Amygdala (tissue), 56 donors: ENCODE data around the gene SLC35F2.
A peak's percentile ranks its signal among the peaks of the same experiment; 100 is the strongest.
"Not testable (repeated sequence)": the region's sequence is repeated elsewhere in the genome, so short reads cannot be mapped to it uniquely, and the experiment has no call there.

ENCODE experiments used
- DNase-seq, 56 donors: peaks; one replicate each; lab custom pipeline; 2025; lab: John Stamatoyannopoulos, UW

The SLC35F2 gene, protein sequence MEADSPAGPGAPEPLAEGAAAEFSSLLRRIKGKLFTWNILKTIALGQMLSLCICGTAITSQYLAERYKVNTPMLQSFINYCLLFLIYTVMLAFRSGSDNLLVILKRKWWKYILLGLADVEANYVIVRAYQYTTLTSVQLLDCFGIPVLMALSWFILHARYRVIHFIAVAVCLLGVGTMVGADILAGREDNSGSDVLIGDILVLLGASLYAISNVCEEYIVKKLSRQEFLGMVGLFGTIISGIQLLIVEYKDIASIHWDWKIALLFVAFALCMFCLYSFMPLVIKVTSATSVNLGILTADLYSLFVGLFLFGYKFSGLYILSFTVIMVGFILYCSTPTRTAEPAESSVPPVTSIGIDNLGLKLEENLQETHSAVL

DNA sequence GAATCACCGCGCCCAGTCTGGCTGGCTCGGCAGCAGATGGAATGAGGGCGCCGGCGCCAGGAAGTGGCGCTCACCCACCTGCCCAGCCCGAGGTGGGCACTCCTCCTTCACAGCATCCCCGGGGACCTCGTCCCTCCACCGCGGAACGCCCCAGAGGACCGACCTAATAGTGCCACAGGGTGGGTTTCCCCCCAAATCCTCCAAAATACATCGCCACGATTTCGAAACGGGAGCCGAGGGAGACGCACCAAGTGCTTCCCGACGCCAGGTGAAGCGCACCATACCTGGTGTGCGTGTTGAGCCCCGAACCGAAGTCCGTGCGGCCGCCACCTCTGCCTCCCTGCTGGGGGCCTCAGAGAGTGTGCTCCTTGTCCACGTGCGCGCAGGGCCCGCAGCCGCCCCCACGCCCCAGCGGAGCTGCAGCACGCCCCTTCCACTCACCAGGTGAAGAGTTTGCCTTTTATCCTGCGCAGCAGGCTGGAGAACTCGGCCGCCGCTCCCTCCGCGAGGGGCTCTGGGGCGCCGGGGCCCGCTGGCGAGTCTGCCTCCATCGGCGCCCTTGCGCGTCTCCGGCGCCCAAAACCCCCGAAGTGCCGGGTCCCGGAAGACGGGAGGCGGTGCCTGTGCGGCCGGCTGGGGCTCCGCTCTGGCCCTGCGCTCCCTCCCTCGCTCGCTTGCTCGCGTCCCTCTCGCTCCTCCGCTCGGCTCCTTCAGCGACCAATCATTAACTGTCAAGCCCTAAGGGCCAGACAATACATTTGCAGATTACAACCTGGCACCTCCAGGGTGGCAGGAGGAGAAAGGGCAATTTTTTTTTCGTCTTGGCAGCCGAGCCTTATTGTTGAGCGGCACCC is at the start of gene SLC35F2:
TSS of gene SLC35F2 (minus strand) at position 571 of the 854 bp plus-strand sequence. CDS start at position 551, 20 bp downstream.
- peak in 22 of 56 donors; percentile 4 to 49 (median 14) for DNase-seq

DNA sequence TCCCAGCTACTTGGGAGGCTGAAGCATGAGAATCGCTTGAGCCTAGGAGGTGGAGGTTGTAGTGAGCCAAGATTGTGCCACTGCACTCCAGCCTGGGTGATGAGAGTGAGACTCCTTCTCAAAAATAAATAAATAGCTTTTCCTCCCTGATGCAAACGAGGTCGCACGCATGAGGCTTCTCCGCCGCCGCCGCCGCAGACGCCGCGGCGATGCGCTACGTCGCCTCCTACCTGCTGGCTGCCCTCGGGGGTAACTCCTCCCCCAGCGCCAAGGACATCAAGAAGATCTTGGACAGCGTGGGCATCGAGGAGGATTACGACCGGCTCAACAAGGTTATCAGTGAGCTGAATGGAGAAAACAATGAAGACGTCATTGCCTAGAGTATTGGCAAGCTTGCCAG is 49.6 kb upstream of the SLC35F2 start:
- no peak for DNase-seq

DNA sequence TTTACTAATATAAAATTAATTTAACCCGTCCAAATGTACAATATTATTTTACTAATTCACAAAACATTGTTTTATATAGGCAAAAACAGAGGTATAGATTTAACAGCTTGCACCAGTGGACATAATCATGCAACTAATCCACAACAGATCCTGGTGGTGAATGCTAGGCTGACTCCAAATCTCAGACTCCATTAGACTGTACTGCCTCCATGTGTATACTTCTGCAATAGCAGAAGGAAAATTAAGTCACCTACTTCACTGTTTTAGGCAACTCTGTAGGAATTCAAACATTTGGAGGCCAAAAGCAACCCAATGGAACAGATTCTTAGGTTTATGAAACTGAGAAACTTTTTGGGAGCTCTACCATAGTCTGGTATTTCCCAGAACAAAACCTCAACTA is 39.7 kb upstream of the SLC35F2 start:
- DNase-seq: peak in 1 of 56 donors; percentile 7

DNA sequence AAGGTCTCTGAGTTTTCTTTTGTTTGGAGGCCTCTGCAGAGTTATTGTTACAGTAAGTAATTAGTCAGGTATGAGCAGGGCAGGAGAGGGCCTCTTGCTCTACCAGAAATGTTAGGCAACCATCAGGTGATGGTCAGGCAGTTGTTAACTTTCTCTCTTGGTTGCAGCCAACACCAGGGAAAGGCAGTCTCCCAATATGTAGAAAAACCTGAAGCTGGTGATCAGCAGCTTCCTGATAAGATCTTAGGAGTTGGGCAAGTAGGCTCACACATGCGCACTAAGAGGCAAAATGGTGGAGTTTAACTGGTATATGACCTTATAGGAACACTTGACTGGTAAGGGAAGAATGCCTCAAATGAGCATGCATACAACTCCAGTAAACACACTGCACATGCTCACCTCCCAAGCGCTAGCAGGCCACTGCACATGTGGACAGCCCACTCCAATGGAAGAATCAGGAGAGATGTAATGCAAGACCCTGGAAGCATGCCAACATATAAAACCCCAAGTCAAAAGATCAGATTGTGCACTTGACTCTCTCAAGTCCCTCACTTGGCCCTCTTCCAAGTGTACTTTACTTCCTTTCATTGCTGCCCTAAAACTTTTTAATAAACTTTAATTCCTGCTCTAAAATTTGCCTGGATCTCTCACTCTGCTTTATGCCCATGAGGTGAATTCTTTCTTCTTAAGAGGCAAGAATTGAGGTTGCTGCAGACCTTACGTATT is 23.7 kb upstream of the SLC35F2 start:
- DNase-seq: no peak

DNA sequence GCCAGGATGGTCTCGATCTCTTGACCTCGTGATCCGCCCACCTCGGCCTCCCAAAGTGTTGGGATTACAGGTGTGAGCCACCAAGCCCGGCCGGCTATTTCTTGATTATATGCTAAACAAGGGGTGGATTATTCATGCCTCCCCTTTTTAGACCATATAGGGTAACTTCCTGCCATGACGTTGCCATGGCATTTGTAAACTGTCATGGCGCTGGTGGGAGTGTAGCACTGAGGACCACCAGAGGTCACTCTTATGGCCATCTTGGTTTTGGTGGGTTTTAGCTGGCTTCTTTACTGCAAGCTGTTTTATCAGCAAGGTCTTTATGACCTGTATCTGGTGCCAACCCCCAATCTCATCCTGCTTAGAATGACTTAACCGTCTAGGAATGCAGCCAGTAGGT is 22.9 kb upstream of the SLC35F2 start:
- DNase-seq: not testable (repeated sequence)

DNA sequence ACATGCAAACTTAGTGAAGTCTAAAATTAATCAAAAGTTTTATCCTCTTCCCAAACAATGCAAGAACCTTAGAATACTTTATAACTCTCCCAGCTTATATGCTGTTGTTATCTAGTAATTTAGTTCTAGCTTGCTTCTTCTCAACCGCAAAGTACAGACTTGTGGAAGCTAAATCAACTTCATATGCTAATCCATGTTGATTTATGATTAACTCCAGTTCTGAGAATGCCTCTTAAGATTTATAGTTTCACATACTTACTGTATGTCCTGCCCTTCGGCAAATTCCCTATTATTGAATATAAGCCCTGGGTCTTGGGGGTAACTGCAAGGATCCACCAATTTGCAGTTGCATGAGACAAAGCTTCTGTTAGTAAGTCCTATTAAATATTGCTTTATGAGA is 17.6 kb upstream of the SLC35F2 start:
- DNase-seq: no peak

DNA sequence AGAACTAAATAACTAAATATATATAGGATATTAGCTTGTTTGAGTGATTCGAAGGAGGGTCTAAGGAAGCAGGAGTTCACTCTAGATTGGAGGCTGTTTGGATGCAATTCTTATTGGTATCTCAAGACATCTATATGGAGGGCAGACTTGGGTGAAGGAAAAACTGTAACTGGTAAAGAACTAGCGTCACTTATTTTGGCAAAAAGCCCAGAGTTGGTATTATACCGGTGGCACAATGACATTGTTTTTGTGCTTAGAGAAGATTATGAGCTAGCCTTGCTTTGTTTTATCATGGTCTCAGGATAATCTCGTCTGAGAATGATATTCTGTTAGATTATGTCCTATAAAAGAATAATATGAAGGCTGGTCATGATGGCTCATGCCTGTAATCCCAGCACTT is 6.0 kb upstream of the SLC35F2 start:
- DNase-seq: no peak

DNA sequence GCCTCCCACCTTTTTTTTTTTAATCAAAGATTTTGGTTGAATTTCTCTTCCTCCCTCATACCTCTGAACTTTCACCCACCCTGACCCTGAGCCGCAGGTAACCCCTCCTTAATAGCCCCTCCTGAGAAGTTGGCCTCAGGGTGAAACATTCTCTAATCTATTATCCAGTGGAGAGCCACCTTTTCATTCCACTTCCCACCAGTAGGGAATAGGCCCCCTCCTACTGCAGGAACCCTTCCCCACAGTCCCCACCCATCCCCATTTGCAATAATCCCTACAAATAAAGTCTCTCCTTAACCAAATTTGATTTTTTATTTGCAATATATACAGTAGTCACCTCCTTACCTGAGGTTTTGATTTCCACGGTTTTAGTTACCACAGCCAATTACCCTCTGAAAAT is 2.1 kb upstream of the SLC35F2 start:
- DNase-seq: no peak

DNA sequence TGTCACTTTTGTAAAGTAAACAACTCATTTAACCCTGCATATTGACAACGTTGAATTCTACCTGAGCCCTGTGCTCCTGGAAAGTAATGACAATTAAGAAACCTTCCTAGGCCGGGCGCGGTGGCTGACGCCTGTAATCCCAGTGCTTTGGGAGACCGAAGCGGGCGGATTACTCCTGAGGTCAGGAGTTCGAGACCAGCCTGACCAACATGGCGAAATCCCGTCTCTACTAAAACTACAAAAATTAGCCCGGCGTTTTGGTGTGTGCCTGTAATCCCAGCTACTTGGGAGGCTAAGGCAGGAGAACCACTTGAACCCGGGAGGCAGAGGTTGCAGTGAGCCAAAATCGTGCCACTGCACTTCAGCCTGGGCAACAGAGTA is 1.6 kb upstream of the SLC35F2 start:
- not testable (repeated sequence) for DNase-seq

DNA sequence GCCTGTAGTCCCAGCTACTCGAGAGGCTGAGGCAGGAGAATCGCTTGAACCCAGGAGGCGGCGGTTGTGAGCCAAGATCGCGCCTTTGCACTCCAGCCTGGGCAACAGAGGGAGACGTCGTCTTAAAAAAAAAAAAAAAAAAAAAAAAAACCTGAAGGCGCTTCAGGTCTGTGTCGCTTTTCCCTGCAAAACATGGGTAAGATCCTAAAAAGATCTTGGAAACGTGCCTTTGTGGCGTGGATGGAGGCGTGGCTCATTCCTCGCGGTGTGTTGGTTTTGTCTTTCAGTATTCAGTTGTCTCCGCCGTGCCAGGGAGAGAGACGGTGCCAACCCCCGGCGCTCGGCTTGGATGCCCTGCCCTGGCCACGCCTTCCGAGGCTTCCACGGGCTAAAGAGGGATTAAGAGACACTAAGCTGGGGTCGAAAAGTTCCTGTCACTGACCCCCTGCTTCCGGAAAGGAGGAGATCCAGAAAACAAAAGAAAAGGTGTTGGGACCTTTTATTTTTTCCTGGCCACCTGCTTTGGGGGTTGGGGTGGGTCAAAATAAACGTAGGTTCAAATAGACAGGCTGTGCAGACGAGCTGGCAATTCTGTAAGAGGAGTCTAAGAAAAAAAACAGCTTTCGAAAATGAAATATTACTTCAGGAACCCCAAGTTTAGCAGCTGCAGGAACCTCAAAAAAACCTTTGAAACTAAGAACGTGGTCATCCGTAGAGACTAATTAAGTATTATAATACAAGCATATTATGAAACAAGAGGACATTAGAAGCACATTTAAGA is 1.1 kb upstream of the SLC35F2 start:
- peak in 8 of 56 donors; percentile 3 to 10 (median 6) for DNase-seq

DNA sequence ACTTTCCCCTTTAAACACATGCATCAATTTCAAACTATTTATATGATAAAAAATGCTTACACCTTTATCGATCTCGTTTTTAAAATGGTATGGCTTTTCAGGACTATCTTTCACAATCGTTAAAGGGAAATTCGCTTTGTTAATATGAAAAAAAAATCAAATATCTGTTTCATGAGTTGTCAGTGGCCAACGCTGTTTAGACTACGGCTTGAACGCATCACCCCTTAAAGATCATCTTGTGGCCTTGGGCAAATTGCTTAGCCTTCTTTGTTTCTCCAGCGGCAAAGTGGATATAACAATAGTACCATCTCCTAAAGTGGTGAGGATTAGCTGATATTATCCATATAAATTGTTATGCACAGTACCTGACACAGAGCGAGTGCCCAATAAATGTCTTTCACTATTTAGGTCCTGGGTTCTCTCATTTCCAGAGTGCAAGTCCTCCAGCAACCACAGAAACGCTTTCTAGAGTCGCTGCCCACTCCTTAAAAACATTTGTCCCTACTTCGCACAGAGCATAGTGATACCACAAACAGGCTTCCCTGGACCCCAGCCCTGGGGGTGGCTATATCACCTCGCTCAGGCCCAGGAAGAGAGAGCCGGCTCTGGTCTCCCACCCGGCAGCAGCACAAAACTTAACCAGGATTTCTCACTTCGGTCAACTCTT is 904 bp downstream of the SLC35F2 start:
- DNase-seq: peak in 1 of 56 donors; percentile 3

DNA sequence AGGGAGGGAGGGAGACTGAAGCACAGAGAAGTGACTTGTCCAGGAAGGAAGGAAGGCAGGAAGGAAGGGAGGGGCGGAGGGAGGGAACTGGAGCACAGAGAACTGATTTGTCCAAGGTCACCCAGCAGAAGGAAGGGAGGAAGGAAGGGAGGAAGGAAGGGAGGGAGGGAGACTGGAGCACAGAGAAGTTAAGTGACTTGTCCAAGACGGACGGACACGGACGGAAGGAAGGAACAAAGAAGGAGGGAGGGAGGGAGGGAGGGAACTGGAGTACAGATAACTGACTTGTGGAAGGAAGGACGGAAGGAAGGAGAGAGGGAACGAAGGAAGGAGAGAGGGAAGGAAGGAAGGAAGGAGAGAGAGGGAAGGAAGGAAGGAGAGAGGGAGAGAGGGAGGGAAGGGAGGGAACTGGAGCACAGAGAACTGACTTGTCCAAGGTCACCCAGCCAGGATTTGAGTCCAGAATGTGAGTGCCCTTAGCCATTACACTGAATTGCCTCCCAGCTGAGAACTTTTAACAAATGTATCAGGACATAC is 1.5 kb downstream of the SLC35F2 start:
- no peak for DNase-seq

DNA sequence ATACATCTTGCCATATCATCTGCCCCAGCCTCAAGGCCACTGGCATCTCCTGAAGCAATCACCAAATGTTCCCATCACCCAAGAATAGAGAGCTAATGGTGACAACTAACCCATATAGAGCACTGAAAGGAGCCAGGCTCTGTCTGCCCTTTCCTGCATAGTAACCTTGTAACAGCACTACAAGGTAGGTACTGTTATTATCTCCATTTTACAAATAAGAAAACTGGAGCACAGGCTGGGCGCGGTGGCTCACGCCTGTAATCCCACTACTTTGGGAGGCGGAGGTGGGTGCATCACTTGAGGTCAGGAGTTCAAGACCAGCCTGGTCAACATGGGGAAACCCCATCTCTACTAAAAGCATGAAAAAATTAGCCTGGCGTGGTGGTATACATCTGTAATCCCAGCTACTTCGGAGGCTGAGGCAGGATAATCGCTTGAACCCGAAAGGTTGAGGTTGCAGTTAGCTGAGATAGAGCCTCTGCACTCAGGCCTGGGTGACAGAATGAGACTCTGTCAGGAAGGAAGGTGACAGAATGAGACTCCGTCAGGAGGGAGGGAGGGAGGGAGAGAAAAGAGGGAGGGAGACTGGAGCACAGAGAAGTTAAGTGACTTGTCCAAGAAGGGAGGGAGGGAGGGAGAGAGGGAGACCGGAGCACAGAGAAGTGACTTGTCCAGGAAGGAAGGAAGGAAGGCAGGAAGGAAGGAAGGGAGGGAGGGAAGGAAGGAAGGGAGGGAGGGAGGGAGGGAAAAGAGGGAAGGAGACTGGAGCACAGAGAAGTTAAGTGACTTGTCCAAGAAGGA is 2.2 kb downstream of the SLC35F2 start:
- DNase-seq: no peak

DNA sequence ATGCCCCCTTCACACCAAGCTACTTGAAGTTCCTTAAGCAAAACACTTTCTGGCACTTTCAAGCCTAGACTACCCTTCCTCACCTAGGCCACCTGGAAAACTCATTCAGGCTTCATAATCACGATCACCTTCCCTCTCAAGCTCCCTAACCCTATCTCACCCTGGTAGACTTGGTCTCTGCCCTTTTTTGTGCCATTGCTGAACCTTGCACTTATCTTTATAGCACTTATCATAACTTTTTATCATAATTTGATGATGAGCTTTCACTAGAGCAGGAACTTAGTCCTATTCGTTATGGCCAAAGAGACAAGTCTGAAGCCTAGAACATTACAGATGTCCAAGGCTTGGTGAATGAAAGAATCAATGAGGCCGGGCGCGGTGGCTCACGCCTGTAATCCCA is 5.5 kb downstream of the SLC35F2 start:
- DNase-seq: no peak

DNA sequence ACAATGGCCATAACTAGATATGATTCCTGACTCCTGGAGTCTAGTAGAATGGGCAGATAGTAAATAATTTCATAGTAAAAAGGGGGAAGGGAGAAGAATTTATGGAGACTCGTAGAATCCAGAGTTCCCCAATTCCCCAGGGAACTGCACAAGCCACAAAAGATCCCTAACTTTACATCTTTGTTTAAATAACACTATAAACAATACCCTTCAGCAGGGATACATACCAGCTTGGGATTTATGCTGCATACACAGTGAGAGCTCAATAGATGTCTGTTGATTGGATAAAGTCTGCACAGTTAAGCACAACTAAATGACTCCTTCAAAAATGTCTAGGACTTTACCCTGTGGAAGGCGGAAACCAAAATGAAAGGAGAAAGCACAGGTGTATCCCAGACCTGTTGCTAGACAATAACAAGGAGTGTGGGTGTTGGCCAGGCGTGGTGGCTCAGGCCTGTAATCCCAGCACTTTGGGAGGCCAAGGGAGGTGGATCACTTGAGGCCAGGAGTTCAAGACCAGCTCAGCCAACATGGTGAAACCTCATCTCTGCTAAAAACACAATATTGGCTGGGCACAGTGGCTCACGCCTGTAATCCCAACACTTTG is 6.8 kb downstream of the SLC35F2 start:
- DNase-seq: no peak

DNA sequence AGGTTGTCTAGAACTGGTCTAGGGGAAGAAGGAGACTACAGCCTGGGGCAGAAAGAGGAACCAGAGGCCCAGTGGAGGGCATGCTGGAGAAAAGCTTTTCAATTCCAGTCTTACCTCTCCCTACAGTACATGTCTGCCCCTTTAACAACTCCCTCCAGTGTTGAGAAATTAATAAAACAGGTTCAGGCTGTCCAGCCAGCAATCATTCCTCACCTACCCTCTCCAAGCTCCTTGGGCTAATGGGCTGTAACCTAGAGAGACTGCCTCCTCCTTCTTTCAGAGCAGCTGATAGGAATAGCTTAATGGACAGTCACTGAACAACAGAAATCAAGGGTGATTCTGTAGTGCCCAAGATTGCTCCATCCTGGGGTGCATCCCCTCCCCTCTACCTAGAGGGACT is 8.8 kb downstream of the SLC35F2 start:
- DNase-seq: no peak

DNA sequence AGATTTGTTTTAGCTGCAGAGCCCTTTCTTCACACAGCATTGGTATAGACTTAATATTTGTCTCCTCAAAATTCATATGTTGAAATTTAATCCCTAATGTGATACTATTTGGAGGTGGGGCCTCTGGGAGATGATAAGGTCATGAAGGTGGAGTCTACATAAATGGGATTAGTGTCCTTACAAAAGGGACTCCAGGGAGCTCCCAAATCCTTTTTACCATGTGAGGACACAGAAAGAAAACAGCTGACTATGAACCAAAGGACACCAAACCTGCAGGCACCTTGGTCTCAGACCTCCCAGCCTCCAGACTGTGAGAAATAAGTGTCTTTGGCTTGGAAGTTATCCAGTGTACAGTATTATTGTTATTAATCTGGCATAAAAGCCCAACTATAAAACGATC is 10.2 kb downstream of the SLC35F2 start:
- DNase-seq: no peak

DNA sequence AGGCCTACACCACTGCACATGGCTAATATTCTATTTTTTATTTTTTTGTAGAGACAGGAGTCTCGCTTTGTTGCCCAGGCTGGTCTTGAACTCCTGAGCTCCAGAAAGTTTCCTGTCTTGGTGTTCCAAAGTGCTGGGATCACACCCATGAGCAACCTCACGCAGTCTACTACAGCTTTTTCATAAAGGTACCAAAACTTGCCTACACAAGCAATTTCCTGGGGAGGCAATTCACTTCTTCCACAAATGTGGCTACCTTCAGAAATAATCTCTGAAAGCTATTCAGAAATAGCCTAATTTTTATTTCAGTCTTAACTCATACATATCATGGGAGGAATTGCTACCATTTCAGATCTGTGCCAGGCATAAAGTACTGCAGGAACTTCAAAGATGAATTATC is 11.4 kb downstream of the SLC35F2 start:
- no peak for DNase-seq
